HepG2 (cell line): ENCODE measurements around the gene C13orf46.

Source experiments
- ATF3 ChIP-seq: sonication (generic); formaldehyde crosslinking; IDR thresholded peaks from 2 replicates; pipeline ENCODE4 v1.4.0; 2020; ENCODE audit warnings: missing genetic modification reagents
- DMTF1 ChIP-seq: sonication (generic); formaldehyde crosslinking; IDR thresholded peaks from 2 replicates; pipeline ENCODE4 v1.4.0; 2020; ENCODE audit warnings: mild to moderate bottlenecking, missing genetic modification reagents
- FOXK2 ChIP-seq: fragments of 450-650 bp; IDR thresholded peaks from 2 replicates; pipeline ENCODE4 v1.6.1; 2016
- HMGXB4 ChIP-seq, 2 experiments: sonication (generic) in 1 of 2; formaldehyde crosslinking in 1 of 2; IDR thresholded peaks; 2 replicates each; pipeline versions ENCODE4 v1.4.0 to v1.6.1; 2018 to 2020; ENCODE audit warnings: missing genetic modification reagents in 2 of 2, borderline replicate concordance in 1 of 2, low read depth in 1 of 2, mild to moderate bottlenecking in 1 of 2, missing biosample characterization in 1 of 2
- PHF20 ChIP-seq: sonication (generic); formaldehyde crosslinking; IDR thresholded peaks from 2 replicates; pipeline ENCODE4 v1.5.0; 2020; ENCODE audit warnings: mild to moderate bottlenecking, missing genetic modification reagents
- ZBTB40 ChIP-seq, 2 experiments: fragments of 450-650 bp in 1 of 2; sonication (generic) in 1 of 2; formaldehyde crosslinking in 1 of 2; IDR thresholded peaks; 2 replicates each; pipeline versions ENCODE4 v1.6.1 to v1.8.0; 2016 to 2022; ENCODE audit warnings: antibody characterized with exemption in 1 of 2, mild to moderate bottlenecking in 1 of 2, missing genetic modification reagents in 1 of 2
- ZNF639 ChIP-seq: conservative IDR thresholded peaks from 2 replicates; pipeline ENCODE4 v1.6.1; 2018; ENCODE audit warnings: missing genetic modification reagents

- TF ChIP-seq ATF3 (CRISPR knock-in tag) (no peak), HMGXB4 (CRISPR knock-in tag; IDR thresholded peaks at IDR 0.05; ENCODE audit: borderline replicate concordance in 1 of 2, low read depth in 1 of 2) (no peak), ZBTB40 (IDR thresholded peaks at IDR 0.05) (no peak), ZBTB40 (CRISPR knock-in tag; IDR thresholded peaks at IDR 0.05) (no peak), FOXK2 (no peak), PHF20 (no peak), DMTF1 (CRISPR knock-in tag) (no peak), ZNF639 (CRISPR knock-in tag) (no peak)
Observed at GRCh38 chr13:114013952-114014629, 40.2 kb upstream of the C13orf46 start.
